Mesendoderm (in vitro differentiated cells): Measurements from ENCODE around the gene MAGEA9.

Experiments
- DNase-seq: peaks from one replicate; pipeline ENCODE4 v3.0.0; 2013
- H2AK5ac ChIP-seq: 2 replicates; pipeline ENCODE4 v1.6.1; 2013; ENCODE audit warnings: low read length, inconsistent platforms
- H2BK120ac ChIP-seq: 2 replicates; pipeline ENCODE4 v1.6.1; 2013; ENCODE audit warnings: low read depth, mild to moderate bottlenecking, low read length, moderate library complexity, mixed read lengths
- H2BK15ac ChIP-seq: replicated peaks from 2 replicates; pipeline ENCODE4 v1.6.1; 2013; ENCODE audit warnings: low read depth, mild to moderate bottlenecking, moderate library complexity
- H2BK5ac ChIP-seq: 2 replicates; pipeline ENCODE4 v1.6.1; 2013; ENCODE audit warnings: low read length, inconsistent platforms
- H3K18ac ChIP-seq: 2 replicates; pipeline ENCODE4 v1.6.1; 2013; ENCODE audit warnings: mild to moderate bottlenecking, low read length, mixed read lengths
- H3K23ac ChIP-seq: one replicate; pipeline ENCODE4 v1.6.1; 2013; ENCODE audit warnings: low read length
- H3K27ac ChIP-seq: 2 replicates; pipeline ENCODE4 v1.5.1; 2013; ENCODE audit warnings: low read depth, mild to moderate bottlenecking, inconsistent platforms, low read length, moderate library complexity
- H3K27me3 ChIP-seq: 2 replicates; pipeline ENCODE4 v1.6.1; 2013; ENCODE audit warnings: low read length, control low read depth, mild to moderate bottlenecking, inconsistent platforms; ENCODE audit not compliant: insufficient read depth, poor library complexity
- H3K36me3 ChIP-seq: 2 replicates; pipeline ENCODE4 v1.6.1; 2013; ENCODE audit warnings: low read length, inconsistent platforms; ENCODE audit not compliant: control insufficient read depth, insufficient read depth
- H3K4ac ChIP-seq: one replicate; pipeline ENCODE4 v1.6.1; 2013; ENCODE audit warnings: low read depth, mild to moderate bottlenecking, low read length, moderate library complexity
- H3K4me1 ChIP-seq: 2 replicates; pipeline ENCODE4 v1.6.1; 2013; ENCODE audit warnings: low read depth, low read length, inconsistent platforms; ENCODE audit not compliant: control insufficient read depth
- H3K4me2 ChIP-seq: 2 replicates; pipeline ENCODE4 v1.6.1; 2013; ENCODE audit warnings: low read length
- H3K4me3 ChIP-seq: 2 replicates; pipeline ENCODE4 v1.5.1; 2013; ENCODE audit warnings: mild to moderate bottlenecking, low read length
- H3K56ac ChIP-seq: one replicate; pipeline ENCODE4 v1.6.1; 2013; ENCODE audit warnings: low read length
- H3K79me1 ChIP-seq: 2 replicates; pipeline ENCODE4 v1.6.1; 2013; ENCODE audit warnings: low read length, inconsistent platforms
- H3K79me2 ChIP-seq: 2 replicates; pipeline ENCODE4 v1.6.1; 2013; ENCODE audit warnings: mild to moderate bottlenecking, low read length; ENCODE audit not compliant: control insufficient read depth, insufficient read depth
- H3K9ac ChIP-seq: 2 replicates; pipeline ENCODE4 v1.6.1; 2013; ENCODE audit warnings: low read length, inconsistent platforms
- H4K5ac ChIP-seq: one replicate; pipeline ENCODE4 v1.6.1; 2013; ENCODE audit warnings: low read length
- H4K8ac ChIP-seq: one replicate; pipeline ENCODE4 v1.6.1; 2013; ENCODE audit warnings: low read depth, mild to moderate bottlenecking, control low read depth, low read length, moderate library complexity
- WGBS: extraction: QIAGEN DNeasy Blood & Tissue Kit; methylation state at CpG from one replicate; pipeline ENCODE4 v1.1.7; 2013; ENCODE audit warnings: low lambda C conversion rate, missing lambda C conversion rate; ENCODE audit not compliant: insufficient coverage; ENCODE audit errors: extremely low coverage; 5-methylcytosine and 5-hydroxymethylcytosine counted together

The MAGEA9 gene

DNA sequence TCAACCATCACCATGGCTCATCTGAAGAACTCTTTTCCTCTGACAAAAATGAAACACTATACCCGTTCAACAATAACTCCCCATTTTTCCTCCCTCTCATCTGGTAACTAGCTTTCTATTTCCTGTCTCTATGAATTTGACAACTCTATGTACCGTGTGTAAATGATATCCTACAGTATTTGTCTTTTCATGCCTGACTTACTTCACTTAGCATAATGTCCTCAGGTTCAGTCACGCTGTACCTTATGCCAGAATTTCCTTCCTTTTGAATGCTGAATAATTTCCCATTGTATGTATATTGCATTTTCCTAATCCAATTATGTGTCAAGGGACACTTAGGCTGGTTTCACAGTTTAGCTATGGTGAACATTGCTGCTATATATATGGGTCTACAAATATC lies 18.2 kb downstream of the MAGEA9 start:
- DNase-seq = no peak
- no peaks in the 10 kb centered on the region for H3K4me1 ChIP-seq
- H3K23ac ChIP-seq = no peak overlapping the region
- no peak overlapping the region for H3K4me3 ChIP-seq
- no peak overlapping the region for H4K5ac ChIP-seq
- no CpG with 5 or more reads among the region's 3 CpGs for WGBS
- no peak overlapping the region for H3K27ac ChIP-seq
- no peak overlapping the region for H3K4me2 ChIP-seq
- H2BK5ac ChIP-seq = no peak overlapping the region
- no peaks in the 10 kb centered on the region for H3K79me1 ChIP-seq
- no peak overlapping the region for H4K8ac ChIP-seq
- no peak overlapping the region for H3K56ac ChIP-seq
- H3K79me2 ChIP-seq = no peaks in the 10 kb centered on the region
- no peak overlapping the region for H2AK5ac ChIP-seq
- no peak overlapping the region for H2BK15ac ChIP-seq
- no peak overlapping the region for H3K9ac ChIP-seq
- no peaks in the 10 kb centered on the region for H3K27me3 ChIP-seq
- H3K18ac ChIP-seq = no peak overlapping the region
- H2BK120ac ChIP-seq = no peak overlapping the region
- no peak overlapping the region for H3K4ac ChIP-seq
- no peaks in the 10 kb centered on the region for H3K36me3 ChIP-seq

DNA sequence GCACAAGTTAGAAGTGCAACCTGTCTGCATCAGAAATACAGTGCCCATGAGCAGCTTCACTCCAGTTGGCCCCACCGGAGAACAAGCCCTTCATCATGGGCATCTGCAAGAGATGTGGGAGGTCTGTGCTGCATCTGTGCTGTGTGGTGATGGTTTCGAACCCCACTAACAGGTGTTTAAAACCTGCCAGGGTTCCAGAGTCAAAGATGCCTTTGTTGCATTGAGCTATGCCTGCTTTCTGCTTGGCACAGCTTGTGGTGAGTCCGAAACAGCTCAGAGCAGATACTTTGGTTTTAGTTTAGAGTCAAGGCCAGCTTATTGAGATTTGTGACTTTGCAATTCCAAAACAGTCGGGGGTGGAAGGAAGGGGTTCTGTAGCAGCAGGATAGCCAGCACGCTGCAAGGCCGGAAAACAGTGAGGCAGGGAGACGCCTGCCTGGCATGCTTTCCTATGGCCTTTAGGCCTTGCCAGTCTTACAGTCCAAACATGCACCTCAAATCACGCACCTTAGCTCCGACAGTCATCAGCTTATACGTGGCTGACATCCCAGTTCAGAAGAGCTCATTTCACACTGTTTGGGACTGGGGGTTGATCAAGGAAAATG lies 21.8 kb downstream of the MAGEA9 start:
- Histone ChIP-seq H3K23ac (no peak overlapping the region), H3K4me3 (no peak overlapping the region), H3K27ac (no peak overlapping the region), H3K4ac (no peak overlapping the region), H3K4me2 (no peak overlapping the region), H2BK5ac (no peak overlapping the region), H2BK120ac (no peak overlapping the region), H3K79me2 (no peaks in the 10 kb centered on the region), H3K79me1 (no peaks in the 10 kb centered on the region), H3K18ac (no peak overlapping the region), H3K56ac (no peak overlapping the region), H3K4me1 (no peaks in the 10 kb centered on the region), H2BK15ac (no peak overlapping the region), H2AK5ac (no peak overlapping the region), H3K36me3 (no peaks in the 10 kb centered on the region), H3K27me3 (no peaks in the 10 kb centered on the region), H4K8ac (no peak overlapping the region), H4K5ac (no peak overlapping the region), H3K9ac (no peak overlapping the region)
- WGBS = no CpG with 5 or more reads among the region's 10 CpGs
- no peak for DNase-seq

DNA sequence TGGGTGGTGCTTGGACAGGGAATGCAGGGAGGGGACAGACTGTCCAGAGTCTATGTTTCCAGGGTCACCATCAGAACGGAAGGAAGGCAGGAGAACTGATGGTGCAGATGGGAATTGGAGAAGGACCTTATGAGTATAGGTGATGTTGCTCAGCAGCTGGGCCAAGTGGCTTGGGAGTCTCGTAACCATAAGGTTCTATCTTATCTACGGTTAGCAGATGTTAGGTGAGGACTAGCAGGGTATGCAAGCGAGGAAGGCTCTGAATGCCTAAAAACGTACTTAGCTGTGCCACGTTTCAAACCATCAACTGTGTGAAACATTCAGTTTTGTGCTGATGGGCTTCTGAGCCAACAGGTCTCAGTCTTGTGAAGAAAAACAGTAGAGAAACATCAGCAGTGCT lies 22.4 kb downstream of the MAGEA9 start:
- H3K4me1 ChIP-seq = no peaks in the 10 kb centered on the region
- WGBS = no CpG with 5 or more reads among the region's 6 CpGs
- H3K4me2 ChIP-seq = no peak overlapping the region
- H3K4ac ChIP-seq = no peak overlapping the region
- H2BK5ac ChIP-seq = no peak overlapping the region
- no peak for DNase-seq
- H3K23ac ChIP-seq = no peak overlapping the region
- H4K5ac ChIP-seq = no peak overlapping the region
- no peak overlapping the region for H3K27ac ChIP-seq
- no peaks in the 10 kb centered on the region for H3K79me1 ChIP-seq
- H3K56ac ChIP-seq = no peak overlapping the region
- H3K79me2 ChIP-seq = no peaks in the 10 kb centered on the region
- no peak overlapping the region for H2AK5ac ChIP-seq
- H2BK120ac ChIP-seq = no peak overlapping the region
- H2BK15ac ChIP-seq = no peak overlapping the region
- H3K9ac ChIP-seq = no peak overlapping the region
- H3K36me3 ChIP-seq = no peaks in the 10 kb centered on the region
- H3K27me3 ChIP-seq = no peaks in the 10 kb centered on the region
- H4K8ac ChIP-seq = no peak overlapping the region
- no peak overlapping the region for H3K18ac ChIP-seq
- H3K4me3 ChIP-seq = no peak overlapping the region

DNA sequence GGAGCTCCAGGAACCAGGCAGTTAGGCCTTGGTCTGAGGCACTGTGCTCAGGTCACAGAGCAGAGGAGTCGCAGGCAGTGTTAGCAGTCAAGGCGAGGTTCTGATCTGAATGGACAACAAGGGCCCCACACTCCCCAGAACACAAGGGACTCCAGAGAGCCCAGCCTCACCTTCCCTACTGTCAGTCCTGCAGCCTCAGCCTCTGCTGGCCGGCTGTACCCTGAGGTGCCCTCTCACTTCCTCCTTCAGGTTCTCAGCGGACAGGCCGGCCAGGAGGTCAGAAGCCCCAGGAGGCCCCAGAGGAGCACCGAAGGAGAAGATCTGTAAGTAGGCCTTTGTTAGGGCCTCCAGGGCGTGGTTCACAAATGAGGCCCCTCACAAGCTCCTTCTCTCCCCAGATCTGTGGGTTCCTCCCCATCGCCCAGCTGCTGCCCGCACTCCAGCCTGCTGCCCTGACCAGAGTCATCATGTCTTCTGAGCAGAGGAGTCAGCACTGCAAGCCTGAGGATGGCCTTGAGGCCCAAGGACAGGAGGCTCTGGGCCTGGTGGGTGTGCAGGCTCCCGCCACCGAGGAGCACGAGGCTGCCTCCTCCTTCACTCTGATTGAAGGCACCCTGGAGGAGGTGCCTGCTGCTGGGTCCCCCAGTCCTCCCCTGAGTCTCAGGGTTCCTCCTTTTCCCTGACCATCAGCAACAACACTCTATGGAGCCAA lies 26.2 kb downstream of the MAGEA9 start:
- H3K4me1 ChIP-seq = no peaks in the 10 kb centered on the region
- H3K36me3 ChIP-seq = no peaks in the 10 kb centered on the region
- no peak overlapping the region for H2BK120ac ChIP-seq
- no peaks in the 10 kb centered on the region for H3K79me1 ChIP-seq
- no peak overlapping the region for H3K56ac ChIP-seq
- H4K8ac ChIP-seq = no peak overlapping the region
- no peak overlapping the region for H2AK5ac ChIP-seq
- no peak overlapping the region for H3K23ac ChIP-seq
- no peaks in the 10 kb centered on the region for H3K27me3 ChIP-seq
- H3K4ac ChIP-seq = no peak overlapping the region
- H4K5ac ChIP-seq = no peak overlapping the region
- H2BK15ac ChIP-seq = no peak overlapping the region
- H3K9ac ChIP-seq = no peak overlapping the region
- no CpG with 5 or more reads among the region's 12 CpGs for whole genome bisulfite sequencing
- H3K4me3 ChIP-seq = no peak overlapping the region
- no peak overlapping the region for H3K27ac ChIP-seq
- no peak overlapping the region for H3K4me2 ChIP-seq
- no peak overlapping the region for H3K18ac ChIP-seq
- H2BK5ac ChIP-seq = no peak overlapping the region
- no peaks in the 10 kb centered on the region for H3K79me2 ChIP-seq
- no peak for DNase-seq

DNA sequence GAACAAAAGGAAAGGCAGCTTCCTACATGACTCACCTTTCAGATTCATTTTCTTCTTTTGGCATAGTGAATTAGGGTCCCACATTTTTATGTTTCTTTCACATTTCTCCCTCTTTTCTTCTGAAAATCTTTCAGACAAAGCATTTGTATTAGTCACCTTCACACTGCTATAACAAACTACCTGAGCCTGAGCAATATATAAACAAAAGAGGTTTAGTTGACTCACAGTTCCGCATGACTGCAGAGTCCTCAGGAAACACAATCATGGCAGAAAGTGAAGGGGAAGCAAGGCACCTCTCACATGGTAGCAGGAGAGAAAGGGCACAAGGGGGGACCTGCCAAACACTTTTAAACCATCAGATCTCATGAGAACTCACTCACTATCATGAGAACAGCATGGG lies 36.9 kb downstream of the MAGEA9 start:
- Histone ChIP-seq H3K27ac (no peak overlapping the region), H3K18ac (no peak overlapping the region), H3K79me1 (no peaks in the 10 kb centered on the region), H3K4ac (no peak overlapping the region), H2BK5ac (no peak overlapping the region), H3K4me1 (no peaks in the 10 kb centered on the region), H2BK120ac (no peak overlapping the region), H3K23ac (no peak overlapping the region), H2AK5ac (no peak overlapping the region), H4K8ac (no peak overlapping the region), H3K9ac (no peak overlapping the region), H3K4me2 (no peak overlapping the region), H3K36me3 (no peaks in the 10 kb centered on the region), H3K27me3 (no peaks in the 10 kb centered on the region), H3K4me3 (no peak overlapping the region), H3K79me2 (no peaks in the 10 kb centered on the region), H3K56ac (no peak overlapping the region), H2BK15ac (no peak overlapping the region), H4K5ac (no peak overlapping the region)
- no CpG with 5 or more reads among the region's 1 CpG for WGBS
- DNase-seq = no peak

DNA sequence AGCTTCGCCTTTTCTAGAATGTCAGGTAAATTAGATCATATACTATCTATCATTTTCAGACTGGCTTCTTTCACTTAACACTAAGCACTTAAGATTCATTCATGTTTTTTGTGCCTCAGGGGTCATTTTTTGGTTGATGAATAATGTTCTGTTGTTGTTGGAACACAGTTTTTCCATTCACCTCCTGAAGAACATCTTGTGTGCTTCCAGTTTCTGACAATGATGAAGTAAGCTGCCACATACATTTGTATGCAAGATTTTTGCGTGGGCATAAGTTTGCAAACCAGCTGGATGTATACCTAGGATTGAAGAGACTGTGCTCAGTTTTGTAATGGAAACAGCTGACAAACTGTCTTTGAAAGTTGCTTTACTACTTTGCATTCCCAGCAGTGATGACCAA lies 37.6 kb downstream of the MAGEA9 start:
- Histone ChIP-seq H2AK5ac (no peak overlapping the region), H3K56ac (no peak overlapping the region), H3K9ac (no peak overlapping the region), H4K8ac (no peak overlapping the region), H3K27me3 (no peaks in the 10 kb centered on the region), H3K4me1 (no peaks in the 10 kb centered on the region), H3K4me2 (no peak overlapping the region), H3K79me2 (no peaks in the 10 kb centered on the region), H3K4ac (no peak overlapping the region), H3K23ac (no peak overlapping the region), H2BK5ac (no peak overlapping the region), H3K4me3 (no peak overlapping the region), H3K79me1 (no peaks in the 10 kb centered on the region), H3K36me3 (no peaks in the 10 kb centered on the region), H2BK15ac (no peak overlapping the region), H2BK120ac (no peak overlapping the region), H3K18ac (no peak overlapping the region), H4K5ac (no peak overlapping the region), H3K27ac (no peak overlapping the region)
- no CpG with 5 or more reads among the region's 2 CpGs for WGBS
- no peak for DNase-seq
